ENCODE measurements around the gene ITPA.

Gene ITPA

GRCh38 chr20:3222635-3223600 lies 13.6 kb downstream of the ITPA start:
- TF ChIP-seq CTCF (IDR thresholded peaks at IDR 0.05; ENCODE audit: insufficient read depth, low read length, missing control alignments) = no peak
- CTCF ChIA-PET = interaction anchor here (1.0 to 7.1 kb wide), 3 partner anchors 14 to 54 kb away, joined by 3 to 74 read pairs (median 4); partner anchors contain the start of gene ITPA
- POLR2A ChIA-PET = no interaction called here
- DNase-seq (ENCODE audit: low read depth, low spot score) = no peak
- no peak overlapping the region for H3K4me3 ChIP-seq (ENCODE audit: low read depth, low read length)

GRCh38 chr20:3223651-3223993 lies 14.3 kb downstream of the ITPA start:
- H3K4me3 ChIP-seq (ENCODE audit: low read depth, low read length) = no peak overlapping the region
- CTCF ChIA-PET = interaction anchor here (1.0 to 7.1 kb wide), 3 partner anchors 14 to 53 kb away, joined by 3 to 74 read pairs (median 4); partner anchors contain the start of gene ITPA
- DNase-seq (ENCODE audit: low read depth, low spot score) = no peak
- POLR2A ChIA-PET = interaction anchor here (0.6 kb wide), 1 partner anchor 18 kb away, joined by 3 read pairs; no protein-coding TSS in a partner anchor
- TF ChIP-seq CTCF (IDR thresholded peaks at IDR 0.05; ENCODE audit: insufficient read depth, low read length, missing control alignments) = no peak

GRCh38 chr20:3223994-3224680 lies 14.8 kb downstream of the ITPA start:
- POLR2A ChIA-PET = interaction anchor here (0.6 kb wide), 1 partner anchor 17 kb away, joined by 3 read pairs; no protein-coding TSS in a partner anchor
- DNase-seq (ENCODE audit: low read depth, low spot score) = no peak
- CTCF ChIA-PET = interaction anchor here (1.2 to 7.1 kb wide), 3 partner anchors 7 to 15 kb away, joined by 4 to 74 read pairs (median 6); partner anchors contain the start of gene ITPA

GRCh38 chr20:3224681-3225421 lies 15.6 kb downstream of the ITPA start:
- POLR2A ChIA-PET = no interaction called here
- DNase-seq (ENCODE audit: low read depth, low spot score) = no peak
- no peak for TF ChIP-seq CTCF (IDR thresholded peaks at IDR 0.05; ENCODE audit: insufficient read depth, low read length, missing control alignments)
- CTCF ChIA-PET = interaction anchor here (1.2 to 1.6 kb wide), 2 partner anchors 8 to 12 kb away, joined by 4 to 6 read pairs; no protein-coding TSS in a partner anchor
- H3K4me3 ChIP-seq (ENCODE audit: low read depth, low read length) = no peak overlapping the region

More at GRCh38 chr20:3223994-3224680, 14.8 kb downstream of the ITPA start:
- TF ChIP-seq CTCF (IDR thresholded peaks at IDR 0.05; ENCODE audit: insufficient read depth, low read length, missing control alignments) = no peak
- H3K4me3 ChIP-seq (ENCODE audit: low read depth, low read length) = no peak overlapping the region

- CTCF ChIA-PET = interaction anchor here (1.6 kb wide), 1 partner anchor 9 kb away, joined by 4 read pairs; no protein-coding TSS in a partner anchor
- POLR2A ChIA-PET = no interaction called here
These were observed 16.8 kb downstream of the ITPA start for GRCh38 chr20:3226093-3226492.

More at GRCh38 chr20:3226093-3226492, 16.8 kb downstream of the ITPA start:
- no peak for DNase-seq (ENCODE audit: low read depth, low spot score)
- H3K4me3 ChIP-seq (ENCODE audit: low read depth, low read length) = no peak overlapping the region
- TF ChIP-seq CTCF (IDR thresholded peaks at IDR 0.05; ENCODE audit: insufficient read depth, low read length, missing control alignments) = no peak
